Embryonic facial prominence (tissue), 1 donor: ENCODE results near the gene CNGA4.

Experiments
- DNase-seq: peaks from one replicate; pipeline ENCODE4 v3.0.0-alpha.2; 2016; ENCODE audit errors: extremely low spot score

The CNGA4 gene, protein sequence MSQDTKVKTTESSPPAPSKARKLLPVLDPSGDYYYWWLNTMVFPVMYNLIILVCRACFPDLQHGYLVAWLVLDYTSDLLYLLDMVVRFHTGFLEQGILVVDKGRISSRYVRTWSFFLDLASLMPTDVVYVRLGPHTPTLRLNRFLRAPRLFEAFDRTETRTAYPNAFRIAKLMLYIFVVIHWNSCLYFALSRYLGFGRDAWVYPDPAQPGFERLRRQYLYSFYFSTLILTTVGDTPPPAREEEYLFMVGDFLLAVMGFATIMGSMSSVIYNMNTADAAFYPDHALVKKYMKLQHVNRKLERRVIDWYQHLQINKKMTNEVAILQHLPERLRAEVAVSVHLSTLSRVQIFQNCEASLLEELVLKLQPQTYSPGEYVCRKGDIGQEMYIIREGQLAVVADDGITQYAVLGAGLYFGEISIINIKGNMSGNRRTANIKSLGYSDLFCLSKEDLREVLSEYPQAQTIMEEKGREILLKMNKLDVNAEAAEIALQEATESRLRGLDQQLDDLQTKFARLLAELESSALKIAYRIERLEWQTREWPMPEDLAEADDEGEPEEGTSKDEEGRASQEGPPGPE

DNA sequence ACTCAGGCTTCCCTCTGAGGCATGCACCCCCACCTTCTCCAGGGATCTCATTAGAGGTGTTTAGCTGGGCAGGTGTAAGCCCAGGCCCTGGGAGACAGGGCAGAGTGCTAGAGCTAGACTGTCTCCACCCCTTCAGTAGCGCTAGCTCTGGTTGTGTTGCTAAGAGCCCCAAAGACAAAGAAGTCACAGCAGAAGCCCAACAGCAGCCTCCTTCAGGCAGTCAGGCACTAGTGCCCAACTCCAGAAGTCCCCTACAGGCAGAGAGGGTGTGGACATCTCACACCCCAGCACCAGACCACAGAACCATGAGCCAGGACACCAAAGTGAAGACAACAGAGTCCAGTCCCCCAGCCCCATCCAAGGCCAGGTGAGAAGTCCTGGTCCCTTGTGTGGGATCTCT lies at the start of gene CNGA4:
TSS of gene CNGA4 (plus strand) at position 188 of the 400 bp plus-strand sequence. CDS start at position 306, 118 bp downstream.
- no peak for DNase-seq

DNA sequence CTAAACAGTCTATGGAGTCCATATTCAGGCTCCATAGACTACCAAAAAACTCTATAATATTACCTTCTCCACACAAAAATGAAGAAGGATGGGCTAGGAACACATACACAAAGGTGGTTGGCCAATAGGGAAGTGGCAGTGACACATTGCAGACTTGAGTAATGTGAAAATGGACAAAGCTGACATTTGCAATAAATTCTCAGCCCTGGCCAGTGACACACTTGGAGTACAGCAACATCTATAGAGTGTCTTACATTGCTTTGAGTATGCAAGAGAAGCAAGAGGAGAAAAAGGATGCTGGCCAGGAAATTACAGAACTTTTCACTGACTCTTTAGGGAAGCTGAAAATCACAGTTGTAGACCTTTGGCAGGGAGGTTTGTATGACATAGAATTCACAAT lies 47.1 kb upstream of the CNGA4 start:
- no peak for DNase-seq

DNA sequence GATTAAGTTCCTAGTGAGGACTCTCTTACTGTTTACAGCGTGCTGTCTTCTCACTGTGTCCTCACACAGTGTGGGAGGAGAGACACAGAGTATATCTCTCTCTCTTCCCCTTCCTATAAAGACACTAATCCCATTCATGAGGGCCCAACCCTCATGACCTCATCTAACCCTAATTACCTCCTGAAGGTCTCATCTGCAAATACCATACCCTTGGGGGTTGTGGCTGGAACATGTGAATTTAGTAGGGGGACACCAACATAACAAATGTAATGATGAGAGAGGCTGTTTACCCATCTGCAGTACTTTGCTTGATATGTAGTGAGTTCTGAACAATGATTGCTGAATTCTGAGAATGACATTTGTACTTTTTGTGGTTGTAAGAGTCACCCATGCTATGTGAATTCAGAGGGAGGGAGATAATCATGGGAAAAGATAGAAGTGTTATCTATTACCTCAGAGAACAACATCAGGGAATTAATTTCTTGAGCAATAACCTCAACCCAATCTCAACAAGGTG lies 44.8 kb upstream of the CNGA4 start:
- DNase-seq: no peak

DNA sequence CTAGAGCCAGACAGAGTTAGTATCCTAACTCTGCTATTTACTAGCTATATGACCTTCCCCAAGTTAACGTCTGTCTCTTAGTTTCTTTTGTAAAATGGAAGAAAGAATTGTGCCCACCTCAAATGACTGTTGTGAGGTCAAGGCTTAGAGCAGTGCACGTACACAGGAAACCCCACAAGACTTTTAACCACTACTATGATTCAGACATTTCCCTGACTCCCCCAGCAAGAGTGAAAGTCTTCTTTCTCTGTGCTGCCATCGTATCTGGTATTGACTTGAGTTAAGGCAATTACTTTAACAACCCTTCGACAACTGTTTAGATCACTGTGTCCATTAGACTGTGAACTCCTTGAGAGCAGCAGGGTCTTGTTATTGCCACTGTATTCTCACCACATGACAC lies 42.5 kb upstream of the CNGA4 start:
- DNase-seq: no peak

DNA sequence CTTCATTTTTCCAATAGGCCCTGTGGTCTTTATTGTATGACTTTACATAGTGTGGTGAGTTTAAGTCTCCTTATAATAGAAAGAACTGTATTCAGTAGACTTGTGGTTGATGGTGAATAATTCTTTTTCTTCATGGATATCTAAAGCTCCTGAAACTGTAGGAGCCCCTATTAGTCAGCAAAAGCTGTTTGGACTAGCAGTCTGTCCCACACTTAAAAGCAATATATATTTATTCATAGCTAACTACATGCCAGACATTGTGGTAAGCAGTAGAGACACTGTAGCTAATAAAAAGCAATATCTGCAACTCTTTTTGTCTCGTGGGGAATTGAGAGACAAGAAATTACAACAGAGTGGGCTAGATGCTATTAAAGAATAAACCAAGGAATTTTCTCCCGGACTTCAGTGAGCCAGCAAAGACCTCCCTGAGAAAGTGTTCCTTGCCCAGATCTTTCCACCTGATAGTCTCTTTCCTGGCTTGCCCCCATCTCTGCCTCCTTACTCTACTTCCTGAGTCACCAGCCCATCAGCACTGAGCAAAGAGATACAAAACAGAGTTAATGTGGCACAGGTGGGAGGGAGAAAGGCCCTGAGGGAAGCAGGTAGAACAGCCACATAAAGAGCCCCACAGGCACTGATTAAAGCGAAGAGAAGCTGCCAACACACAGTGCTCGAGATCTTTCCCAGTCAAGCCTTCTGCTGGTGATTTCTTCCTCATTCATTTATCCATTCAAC lies 41.3 kb upstream of the CNGA4 start:
- DNase-seq: no peak

DNA sequence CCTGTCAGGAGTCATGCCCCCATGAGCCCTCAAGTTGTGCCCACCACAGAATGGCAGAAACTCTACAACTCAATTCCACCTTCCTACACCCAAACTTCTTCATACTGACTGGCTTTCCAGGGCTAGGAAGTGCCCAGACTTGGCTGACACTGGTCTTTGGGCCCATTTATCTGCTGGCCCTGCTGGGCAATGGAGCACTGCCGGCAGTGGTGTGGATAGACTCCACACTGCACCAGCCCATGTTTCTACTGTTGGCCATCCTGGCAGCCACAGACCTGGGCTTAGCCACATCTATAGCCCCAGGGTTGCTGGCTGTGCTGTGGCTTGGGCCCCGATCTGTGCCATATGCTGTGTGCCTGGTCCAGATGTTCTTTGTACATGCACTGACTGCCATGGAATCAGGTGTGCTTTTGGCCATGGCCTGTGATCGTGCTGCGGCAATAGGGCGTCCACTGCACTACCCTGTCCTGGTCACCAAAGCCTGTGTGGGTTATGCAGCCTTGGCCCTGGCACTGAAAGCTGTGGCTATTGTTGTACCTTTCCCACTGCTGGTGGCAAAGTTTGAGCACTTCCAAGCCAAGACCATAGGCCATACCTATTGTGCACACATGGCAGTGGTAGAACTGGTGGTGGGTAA lies 39.6 kb upstream of the CNGA4 start, which contains the start of gene OR52W1:
TSS of gene OR52W1 (plus strand) at position 51 of the 637 bp plus-strand sequence. CDS start at position 51, 0 bp downstream.
- no peak for DNase-seq

DNA sequence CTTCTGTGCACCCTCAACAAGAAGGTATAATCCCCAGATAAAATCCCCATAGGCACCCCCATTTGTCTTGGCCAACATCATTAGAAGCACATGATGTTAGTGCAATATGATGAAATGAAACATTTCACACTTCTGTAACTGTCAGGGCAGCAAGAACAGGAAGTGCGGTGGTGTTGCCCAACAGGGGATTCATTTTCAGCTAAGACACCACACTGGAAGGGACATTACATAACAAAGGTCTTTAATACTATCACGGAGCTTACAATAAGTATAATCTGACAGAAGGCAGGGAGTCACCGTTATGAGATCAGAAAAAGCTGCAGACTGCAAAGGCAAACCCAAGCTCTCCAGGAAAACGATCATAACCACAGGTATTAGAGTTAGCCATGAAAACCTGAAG lies 37.9 kb upstream of the CNGA4 start:
- no peak for DNase-seq

DNA sequence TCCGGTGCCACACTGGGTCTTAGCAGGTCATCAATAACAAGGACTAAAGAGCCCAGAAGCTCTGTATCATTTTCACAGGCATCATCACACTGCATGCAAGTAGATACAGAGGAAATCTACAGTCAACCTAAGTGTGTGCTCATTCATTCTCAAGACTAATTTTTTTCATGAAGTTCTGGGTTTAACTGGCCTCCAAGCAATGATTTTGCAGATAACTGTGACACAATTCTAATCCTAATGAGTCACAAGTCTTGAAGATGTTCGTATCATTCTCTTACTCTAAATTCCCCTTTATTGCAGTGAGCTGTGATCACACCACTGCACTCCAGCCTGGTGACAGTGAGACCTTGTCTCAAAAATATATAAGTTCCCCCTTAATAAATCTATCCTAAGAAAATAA lies 37.4 kb upstream of the CNGA4 start:
- DNase-seq: no peak

DNA sequence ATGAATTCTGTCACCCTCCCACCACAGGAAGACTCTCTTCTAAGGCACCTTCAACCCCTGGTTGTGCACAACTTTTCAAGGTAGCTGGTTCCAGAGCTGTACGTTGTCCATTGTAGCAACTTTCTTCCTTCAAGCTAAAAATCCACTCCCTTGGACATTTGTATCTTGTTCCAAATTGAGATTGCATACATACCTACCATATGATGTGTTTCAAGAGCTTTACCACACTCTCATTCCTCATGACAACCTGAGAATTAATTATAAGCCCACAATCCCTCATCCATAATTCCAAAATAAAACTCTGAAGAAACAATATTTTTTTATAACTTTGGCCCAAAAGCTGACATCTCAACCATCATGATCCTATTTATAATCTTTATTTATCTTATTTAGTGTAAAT lies 36.8 kb upstream of the CNGA4 start:
- DNase-seq: no peak

DNA sequence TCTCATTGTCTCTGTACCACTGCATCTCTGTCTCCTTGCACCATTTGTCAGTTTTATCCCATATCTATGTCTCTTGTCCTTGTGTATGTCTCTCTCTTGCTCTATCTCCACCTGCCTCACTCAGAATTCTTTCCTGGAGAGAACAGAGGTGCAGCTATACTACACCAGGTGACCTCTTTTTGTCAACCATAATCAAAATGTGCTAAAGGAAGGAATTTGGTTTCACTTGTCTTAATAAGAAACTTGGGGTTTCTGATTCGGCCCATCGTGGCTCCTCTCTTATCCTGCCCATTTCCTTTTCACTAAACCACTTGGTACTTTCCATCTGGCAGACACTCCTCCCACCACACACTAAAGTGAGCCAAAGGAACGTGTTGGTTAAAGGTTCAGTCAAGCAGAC lies 35.6 kb upstream of the CNGA4 start:
- no peak for DNase-seq

DNA sequence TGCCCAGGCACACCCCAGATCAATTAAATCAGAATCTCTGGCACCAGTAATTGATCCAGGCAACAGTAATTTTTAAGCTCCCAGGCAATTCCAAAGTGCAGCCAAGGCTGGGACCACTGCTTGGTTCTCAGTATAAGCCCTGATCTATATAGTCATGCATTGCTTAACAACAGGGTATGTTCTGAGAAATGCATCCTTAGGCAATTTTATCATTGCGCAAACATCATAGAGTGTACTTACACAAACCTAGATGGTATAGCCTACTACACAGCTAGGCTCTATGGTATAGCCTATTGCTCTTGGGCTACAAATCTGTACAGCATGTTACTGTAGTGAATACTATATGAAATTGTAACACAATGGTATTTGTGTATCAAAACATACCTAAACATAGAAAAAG lies 34.2 kb upstream of the CNGA4 start:
- DNase-seq: no peak

DNA sequence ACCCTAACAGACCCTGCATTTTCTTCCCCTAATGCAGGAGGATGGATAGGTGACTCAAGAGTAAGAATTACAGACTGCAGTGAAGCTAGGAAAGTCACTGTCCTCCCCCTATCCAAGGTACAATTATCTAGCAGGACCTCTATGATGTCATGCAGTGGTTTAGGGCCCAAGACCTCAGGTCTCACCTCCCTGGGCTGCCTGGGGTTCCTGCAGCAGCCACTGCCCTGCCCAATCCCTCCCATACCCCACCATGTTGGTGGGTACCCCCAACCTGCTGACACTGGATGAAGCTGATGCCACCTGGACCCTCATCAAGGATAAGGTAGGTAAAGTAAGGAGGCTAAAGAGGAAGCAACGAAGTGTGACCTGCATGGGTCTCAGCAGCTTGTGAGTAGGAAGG lies 33.5 kb upstream of the CNGA4 start, which contains the start of gene C11orf42:
TSS of gene C11orf42 (plus strand) at position 192 of the 400 bp plus-strand sequence. CDS start at position 251, 59 bp downstream.
- no peak for DNase-seq

DNA sequence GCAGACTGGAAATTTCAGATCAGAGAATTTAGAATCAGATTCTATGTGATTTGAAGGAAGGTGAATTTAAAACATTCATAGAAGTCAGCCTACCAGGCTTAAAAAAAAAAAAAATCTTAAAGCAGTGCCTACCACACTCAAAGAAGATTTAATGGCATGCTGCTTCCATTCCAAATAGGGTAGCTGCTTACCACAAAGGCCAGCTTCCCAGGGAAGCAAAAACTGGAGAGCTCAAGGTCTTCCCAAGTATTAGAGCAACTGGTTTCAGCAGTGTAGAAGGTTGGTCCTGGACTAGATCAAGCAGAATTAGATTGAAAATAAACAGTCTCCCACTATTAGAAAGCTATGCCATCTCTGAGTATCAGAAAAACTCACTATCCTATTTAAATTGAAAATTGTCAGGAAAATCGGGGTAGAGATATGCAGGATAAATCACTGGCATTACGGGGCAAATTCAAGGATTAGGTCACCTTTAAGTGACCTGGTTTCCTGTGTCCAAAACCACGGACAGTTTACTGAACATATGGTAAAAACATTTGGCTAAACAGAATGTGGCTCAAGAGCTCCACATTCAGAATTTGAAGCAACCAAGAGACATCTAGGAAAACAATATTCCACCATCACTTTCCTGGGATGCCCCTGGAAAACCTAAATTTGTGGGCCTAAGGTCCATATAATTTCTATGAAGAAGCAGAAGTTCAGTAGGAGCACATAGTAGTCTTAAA lies 32.3 kb upstream of the CNGA4 start:
- DNase-seq: no peak

DNA sequence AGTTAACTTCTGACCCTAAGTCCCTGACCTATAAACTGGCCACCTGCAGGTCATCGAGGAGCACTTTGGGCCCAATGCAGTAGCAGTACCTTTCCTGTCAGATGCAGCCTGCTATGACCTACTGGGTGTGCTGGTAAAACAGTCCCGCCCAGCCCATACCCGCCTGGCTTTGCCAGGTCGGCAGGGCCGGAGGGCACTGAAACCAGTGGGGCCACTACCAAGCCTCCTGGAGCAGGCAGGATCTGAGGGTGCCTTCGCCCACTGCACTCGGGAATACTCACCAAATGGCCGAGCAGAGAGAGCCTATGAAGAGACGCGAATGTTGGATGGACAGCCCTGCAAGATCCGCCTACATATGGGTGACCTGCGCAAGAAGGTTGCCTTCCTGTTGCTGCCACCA lies 29.1 kb upstream of the CNGA4 start:
- DNase-seq: no peak

DNA sequence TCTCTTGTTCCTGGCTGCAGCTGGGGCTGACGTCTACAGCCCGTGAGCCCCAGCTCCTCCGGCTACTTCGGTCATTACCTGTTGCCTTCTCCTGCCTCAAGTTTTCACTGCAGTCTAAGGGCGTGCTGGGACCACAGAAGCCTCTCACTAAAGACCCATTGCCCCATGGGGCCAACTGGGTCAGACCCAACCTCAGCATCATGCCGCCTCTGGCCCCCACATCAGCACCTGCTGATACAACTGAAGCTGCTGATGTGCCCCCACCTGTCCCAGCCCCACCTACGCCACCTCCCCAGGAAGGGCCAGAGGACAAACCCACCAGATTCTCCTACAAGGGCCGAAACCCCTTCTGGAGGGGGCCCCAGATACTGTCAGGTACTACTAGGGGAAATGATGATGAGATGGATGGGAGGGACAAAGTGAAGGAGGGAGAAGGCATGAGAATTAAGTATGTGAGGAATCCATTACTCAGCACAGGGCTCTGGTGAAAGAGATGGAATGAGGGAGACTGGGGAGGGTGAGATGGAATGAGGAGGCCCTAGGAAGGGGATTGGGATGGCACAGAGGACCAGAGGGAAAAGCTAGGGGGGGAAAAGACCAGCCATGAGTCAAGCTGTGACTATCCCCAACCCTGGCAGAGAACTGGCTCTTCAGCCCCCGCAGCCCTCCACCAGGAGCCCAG lies 28.5 kb upstream of the CNGA4 start:
- no peak for DNase-seq

DNA sequence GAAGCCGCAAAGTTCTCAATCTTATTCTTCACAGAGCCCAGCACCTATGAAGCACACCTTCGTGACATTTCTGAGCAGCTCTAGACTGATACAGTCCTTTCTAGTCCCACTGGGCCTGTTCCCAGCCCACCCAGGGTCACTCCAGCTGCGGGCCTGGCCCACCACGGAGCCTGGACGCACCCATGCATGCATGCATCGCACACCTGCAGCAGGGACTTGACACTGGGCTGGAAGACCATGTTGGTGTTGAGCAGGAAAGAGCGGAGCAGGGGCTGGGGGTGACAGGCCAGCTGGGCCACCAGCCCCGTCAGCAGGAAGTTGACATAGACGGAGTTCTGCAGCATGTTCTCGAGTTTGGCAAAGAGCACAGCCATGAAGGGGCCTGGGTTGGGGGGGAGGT lies 24.4 kb upstream of the CNGA4 start:
- no peak for DNase-seq

DNA sequence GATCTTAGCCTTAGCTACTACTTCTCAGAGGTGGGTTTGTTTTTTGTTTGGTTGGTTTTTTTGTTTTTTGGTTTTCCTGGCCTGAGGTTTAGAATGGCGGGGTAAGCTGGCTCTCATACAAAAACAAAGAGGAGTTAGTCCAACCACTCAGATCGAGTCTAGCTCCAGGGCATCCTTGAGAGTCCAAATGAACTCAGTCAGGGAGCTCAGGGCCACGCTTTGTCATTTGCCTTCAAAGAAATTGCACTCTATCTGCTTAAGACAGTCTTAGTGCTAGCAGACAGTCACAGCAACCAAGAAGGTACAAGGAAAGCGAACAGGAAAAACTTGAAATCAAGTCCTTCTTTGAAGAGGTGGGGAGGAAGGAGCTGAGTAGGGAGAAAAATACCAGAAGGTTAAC lies 22.4 kb upstream of the CNGA4 start:
- no peak for DNase-seq

DNA sequence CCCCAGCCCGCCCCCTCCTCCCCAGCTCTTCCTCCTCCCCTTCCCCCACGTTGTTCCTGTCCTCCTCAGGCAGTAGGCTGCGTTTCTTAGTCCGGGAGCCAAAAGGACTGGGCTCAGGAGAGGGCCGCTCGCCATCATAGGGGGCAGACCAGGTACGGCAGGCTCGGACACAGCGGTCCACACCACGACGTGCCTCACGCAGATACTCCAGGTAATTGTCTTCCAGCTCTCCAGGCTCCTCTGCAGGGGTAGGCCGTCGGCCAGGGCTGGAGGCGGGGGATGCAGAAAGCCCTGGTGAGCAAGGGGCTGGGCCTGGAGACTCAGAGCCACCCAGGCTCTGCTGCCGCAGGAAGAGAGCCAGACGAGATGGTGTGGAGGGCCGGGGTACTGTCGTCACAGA lies 21.2 kb upstream of the CNGA4 start:
- no peak for DNase-seq

DNA sequence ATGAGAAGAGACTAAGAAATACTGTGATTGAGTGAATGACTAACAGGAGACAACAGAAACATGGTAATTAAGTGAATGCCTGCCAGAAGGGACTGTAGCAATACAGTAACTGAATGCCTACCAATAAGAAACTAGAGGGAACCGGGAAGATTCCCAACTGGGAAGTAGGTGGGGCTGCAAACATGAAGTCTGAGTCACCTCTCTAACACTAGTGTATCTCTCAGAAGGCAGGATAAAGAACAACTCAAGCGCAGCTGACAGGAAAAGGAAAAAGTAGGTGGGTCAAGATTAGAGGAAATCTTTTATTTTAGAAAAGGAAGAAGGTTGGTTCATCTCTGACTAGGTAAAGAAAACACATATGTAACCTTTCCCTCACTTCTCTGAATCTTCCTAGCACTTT lies 19.5 kb upstream of the CNGA4 start:
- no peak for DNase-seq

DNA sequence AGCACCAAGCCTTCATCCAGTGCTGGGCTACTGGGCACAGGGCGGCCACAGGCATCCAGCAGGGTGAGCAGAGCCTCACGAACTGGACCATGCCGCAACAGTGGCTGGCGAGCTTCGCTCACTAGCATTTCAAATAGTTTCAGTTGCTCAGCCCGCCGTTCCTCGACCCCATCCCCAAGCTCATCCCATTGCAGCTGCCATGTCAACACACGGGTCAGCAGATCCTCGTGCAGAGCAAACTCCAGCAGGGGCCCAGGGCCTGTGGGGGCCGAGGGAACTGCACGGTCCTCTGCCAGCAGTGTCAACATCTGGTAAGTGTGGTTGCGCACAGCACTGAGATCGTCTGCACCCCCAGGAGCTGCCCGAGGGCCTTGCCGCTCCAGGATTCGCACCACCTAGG lies 15.0 kb upstream of the CNGA4 start:
- DNase-seq: no peak

DNA sequence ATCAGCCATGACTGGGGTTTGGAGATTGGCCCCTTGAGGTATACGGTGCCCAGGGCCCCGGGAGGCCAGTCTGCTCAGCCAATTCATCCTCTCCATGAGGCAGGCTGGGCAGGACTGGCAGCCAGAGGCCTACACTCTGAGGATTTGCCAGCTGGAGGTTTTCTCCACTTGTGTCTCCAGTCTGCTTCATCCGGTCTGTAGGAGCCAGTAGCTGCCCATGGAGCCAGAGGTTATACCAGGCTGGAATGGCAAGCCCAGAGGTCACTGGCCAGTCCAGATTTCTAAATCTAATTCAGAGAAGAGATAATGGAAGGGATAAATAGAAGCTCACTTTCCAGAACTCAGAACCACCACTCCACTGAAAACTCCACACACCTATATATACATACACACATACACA lies 14.5 kb upstream of the CNGA4 start:
- DNase-seq: no peak
